Putamen (tissue), 1 donor: ENCODE data around the gene CDKAL1.
"Not testable (repeated sequence)": the region's sequence is repeated elsewhere in the genome, so short reads cannot be mapped to it uniquely, and the experiment has no call there.

Source experiments
- DNase-seq: peaks from one replicate; pipeline ENCODE4 v3.0.0-alpha.2; 2016; ENCODE audit warnings: low spot score

CDKAL1 gene

DNA sequence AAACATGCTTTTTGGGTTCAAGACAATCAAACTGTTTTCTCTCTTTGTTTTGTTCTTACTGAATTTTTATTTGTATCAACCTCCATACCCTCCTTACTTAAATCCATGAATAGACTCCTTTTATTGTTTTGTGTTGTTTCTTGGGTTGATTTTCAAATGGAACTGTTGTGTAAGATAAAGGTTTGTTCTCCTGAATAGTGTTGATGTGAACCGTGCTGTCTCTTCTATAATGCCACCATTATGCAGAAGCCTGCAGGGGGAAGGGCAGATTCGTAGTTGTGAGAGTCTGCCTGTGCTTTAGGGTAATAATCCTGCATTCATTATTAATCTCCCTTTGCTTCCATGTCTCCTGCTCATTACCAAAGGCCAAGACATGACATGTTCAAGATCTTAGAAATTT, 105.9 kb downstream of the CDKAL1 start:
- DNase-seq = peak; percentile 26

DNA sequence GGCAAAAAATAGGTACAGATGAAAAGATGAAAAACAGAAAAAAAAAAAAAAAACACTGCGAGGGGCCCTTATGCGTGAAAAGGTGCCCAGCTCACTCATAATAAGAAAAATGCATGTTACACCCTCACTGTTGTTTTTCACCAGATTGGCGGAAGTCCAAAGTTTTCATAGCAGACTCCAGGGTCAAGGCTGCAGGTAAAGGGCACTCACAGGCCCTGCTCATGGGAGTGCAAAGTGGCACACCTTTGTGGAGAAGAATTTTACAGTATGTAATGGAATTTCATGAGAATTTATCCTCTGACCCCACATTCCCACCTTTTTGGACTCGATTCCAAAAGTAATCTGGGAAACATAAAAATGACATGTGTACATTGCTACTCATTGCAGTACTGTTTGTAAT, 108.2 kb downstream of the CDKAL1 start:
- DNase-seq = no peak

DNA sequence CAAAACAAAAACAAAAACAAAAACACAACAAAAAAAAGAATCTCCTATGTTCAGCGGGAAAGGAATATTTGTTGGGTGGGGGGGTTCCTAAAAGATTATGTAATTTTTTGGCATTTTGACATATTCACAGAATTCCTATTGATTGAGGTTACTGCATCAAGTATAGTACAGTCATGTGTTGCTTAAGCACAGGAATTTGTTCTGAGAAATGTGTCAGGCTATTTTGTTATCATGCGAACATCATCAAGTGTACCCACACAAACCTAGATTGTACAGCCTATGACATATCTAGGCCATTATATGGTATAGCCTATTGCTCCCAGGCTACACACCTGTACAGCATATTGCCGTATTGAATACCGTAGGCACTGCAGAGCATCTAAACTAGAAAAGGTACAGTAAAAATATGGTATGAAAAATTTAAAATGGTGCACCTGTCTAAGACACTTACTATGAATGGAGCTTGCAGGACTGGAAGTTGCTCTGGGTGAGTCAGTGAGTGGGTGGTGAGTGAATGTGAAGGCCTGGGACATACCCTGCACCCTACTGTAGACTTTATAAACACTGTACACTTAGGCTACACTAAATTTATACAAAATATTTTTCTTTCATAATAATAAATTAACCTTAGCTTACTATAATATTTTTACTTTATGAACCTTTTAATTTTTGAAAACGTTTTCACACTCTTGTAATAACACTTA, 110.6 kb downstream of the CDKAL1 start:
- DNase-seq = peak; percentile 8

DNA sequence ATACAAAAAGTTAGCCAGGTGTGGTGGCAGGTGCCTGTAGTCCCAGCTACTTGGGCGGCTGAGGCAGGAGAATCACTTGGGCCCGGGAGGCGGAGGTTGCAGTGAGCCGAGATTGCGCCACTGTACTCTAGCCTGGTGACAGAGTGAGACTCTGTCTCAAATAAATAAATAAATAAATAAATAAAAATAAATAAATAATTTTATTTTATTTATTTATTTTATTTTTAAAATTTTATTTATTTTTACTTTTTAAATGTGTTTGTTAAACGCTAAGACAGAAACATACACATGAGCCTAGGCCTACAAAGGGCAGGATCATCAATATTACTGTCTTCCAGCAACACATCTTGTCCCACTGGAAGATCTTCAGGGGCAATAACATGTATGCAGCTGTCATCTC, 111.3 kb downstream of the CDKAL1 start:
- not testable (repeated sequence) for DNase-seq

DNA sequence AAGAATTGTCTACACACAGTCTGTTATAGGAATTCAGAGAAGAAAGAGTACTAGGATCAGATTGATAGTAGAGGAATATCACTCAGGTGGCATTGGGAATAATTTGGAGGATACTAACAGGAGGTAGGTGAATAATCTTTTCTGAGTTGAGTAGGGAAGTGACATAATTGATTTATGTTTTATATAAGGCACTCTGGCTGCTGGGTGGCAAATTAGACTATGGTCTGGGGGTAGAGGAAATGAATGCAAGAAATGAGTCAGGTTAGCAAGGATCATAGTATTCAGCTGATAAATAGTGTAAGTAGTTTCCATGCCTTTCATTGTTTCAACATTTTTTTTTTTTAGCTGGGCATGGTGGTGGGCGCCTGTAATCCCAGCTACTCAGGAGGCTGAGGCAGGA, 113.3 kb downstream of the CDKAL1 start:
- no peak for DNase-seq

DNA sequence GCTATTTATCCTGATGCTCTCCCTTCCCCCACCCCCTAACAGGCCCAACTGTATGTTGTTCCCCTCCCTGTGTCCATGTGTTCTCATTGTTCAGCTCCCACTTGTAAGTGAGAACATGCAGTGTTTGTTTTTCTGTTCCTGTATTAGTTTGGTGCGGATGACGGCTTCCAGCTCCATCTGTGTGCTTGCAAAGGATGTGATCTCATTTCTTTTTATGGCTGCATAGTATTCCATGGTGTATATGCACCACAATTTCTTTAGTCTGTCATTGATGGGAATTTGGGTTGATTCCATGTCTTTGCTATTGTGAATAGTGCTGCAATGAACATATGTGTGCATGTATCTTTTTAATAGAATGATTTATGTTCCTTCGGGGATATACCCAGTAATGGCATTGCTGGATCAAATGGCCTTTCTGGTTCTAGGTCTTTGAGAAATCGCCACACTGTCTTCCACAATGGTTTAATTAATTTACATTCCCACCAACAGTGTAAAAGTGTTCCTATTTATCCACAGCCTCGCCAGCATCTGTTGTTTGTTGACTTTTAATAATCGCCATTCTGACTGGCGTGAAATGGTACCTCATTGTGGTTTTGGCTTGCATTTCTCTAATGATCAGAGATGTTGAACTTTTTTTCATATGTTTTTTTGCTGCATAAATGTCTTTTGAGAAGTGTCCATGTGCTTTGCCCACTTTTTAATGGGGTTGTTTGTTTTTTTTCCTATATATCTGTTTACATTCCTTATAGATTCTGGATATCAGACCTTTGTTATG, 115.6 kb downstream of the CDKAL1 start:
- not testable (repeated sequence) for DNase-seq

DNA sequence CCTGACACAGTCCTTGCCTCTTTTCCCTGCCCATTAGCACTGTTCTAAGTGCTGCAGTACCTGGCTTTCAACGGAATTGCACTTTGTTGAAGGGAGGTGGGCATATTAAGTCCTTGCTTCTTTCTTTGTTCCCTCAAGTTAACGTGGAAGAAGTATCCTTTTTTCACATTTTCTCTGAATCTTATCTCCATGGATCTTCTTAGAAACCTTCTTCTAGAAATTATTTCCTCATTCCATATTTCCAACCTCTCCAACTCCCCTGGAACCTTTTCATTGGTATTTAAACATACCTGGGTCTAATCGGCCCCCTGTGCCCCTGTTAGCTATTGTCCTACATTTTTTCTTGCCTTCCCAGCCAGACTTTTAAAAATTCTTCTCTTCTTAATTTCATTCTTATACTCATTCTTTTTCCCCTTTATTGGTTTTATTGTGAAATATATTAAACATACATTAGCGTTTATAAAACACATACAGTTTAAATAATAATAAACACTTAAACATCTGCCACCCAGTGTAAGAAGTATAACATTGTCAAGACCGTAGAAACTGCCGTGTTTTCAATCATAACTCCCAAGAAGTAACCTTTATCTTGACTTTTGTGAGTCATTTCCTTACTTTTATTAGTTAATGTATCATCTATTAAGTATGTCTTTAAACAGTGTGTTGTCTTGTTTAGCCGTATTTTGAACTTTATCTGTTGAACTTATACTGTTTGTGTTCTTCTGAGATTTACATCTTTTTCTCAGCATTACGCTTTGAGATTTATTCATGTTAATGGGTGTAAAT, 118.2 kb downstream of the CDKAL1 start:
- DNase-seq = no peak

DNA sequence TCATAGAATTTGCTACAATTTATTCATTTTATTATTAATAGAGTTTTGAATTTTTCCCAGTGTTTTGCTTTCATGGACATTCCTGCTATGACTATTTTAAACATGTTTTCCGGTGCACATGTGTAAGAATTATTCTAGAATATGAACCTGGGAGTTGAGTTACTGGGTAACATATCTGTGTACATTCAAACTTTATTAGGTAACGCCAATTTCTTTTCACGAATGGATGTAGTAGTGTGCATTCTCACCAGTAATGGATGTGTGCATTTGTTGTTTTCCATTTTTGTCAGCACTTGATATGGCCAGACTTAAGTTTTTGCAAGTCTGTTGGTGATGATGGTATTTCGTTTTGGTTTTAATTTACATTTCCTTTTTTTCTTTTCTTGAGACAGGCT, 118.8 kb downstream of the CDKAL1 start:
- DNase-seq = no peak

DNA sequence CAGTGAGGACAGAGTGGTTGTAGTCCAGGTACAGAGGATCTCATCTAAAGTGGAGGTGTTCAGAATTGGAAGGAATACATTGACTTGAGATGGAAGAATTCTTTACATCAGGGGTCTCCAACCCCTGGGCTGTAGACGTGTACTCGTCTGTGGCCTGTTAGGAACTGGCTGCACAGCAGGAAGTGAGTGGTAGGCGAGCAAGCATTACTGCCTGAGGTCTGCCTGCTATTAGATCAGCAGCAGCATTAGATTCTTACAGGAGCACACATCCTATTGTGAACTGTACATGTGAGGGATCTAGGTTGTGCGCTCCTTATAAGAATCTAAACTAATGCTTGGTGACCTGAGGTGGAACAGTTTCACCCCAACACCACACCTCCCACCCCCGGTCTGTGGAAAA, 121.1 kb downstream of the CDKAL1 start:
- no peak for DNase-seq

DNA sequence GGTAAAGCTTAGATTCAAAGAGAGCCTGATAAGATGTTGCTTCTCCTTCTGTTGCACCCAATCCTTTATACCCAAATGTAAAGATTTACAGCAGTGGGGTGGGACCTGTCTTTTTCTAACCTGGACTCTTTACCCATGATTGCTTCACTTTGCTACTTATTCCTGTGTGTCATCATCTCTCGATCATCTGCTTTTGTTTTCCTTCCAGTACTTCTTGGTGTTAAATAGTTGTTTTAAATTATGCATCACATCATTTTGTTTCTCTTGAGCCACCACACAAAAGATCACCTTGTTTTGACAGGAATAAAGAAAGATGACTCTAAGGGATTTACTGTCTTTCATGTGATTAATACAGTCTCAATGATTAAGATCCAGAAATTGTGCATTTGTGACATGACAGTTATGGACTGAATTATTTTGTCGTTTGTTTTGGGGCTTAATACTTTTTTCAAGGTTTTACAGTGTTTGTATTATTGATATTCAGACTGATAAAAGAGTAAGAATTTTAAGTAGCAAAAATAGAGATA, 123.1 kb downstream of the CDKAL1 start:
- DNase-seq = no peak

DNA sequence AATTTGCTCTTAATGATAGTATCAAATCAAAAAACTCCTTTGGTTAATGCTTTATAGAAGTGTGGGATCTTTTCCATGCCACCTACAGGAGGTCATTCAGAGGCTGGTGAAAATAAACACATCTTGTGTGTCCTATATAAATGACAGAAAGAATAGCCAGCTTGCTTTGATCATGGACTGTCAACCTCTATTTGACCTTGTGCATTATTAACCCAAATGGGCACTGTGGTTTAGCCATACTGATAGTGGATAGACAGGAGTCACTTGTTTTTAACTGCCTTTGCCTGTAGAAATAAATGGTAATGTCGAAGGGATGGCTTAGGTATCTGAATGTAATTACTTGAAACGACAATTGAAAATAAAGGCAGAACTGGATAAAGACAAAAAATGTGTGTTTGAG, 123.8 kb downstream of the CDKAL1 start:
- no peak for DNase-seq

DNA sequence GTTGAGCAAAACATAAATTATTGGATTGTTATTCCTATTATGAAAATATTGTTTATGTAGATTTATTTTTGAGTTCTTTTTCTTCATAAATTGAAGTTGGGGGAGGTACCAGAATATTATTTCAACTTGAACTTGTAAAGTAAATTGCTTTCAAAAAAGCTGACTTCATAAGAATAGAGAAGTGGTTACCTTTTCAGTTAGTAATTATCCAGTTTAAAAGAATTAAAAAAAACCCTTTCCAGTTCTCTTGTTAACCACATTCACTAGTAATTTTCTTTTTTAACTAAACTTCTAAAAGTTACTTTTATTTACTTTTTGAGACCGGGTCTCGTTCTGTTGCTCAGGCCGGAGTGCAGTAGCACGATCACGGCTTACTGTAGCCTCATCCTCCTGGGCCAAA, 124.3 kb downstream of the CDKAL1 start:
- no peak for DNase-seq

DNA sequence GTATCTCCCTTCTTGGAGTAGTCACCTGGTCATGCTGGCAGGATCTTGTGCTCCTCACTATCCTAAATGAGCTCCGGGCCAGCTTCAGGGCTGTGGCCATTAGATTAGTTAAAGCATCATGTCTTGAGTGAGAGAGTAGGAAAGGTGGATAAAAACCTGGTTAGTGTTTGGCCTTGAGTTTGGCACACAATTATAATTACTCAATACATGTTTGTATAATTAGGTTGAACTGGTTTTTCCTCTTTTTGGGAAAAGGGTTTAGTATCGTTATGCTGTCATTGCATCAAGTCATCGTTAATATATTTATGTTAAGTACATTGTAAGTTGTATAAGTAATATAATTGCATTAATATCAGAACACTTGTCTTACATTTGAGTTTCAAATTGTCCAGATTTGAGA, 126.3 kb downstream of the CDKAL1 start:
- DNase-seq = no peak

DNA sequence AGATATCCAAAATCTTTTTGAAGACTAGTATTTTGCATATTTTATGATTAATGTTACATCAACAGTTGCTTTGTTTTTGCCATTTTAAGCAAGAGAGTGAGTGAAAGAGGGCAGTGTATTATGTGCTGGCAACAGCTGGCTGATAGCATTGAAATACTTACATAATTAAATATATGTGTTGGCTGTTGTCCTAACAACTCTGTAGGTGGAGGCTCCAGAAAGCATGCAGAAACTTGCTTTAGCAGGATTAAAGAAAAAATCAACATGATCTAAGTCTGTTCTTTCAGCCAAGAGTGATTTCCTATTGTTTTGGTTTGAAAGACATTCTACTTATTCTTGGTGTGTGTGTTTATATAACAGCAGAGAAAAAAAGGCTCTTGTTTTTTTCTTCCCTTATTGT, 127.5 kb downstream of the CDKAL1 start:
- peak; percentile 4 for DNase-seq

DNA sequence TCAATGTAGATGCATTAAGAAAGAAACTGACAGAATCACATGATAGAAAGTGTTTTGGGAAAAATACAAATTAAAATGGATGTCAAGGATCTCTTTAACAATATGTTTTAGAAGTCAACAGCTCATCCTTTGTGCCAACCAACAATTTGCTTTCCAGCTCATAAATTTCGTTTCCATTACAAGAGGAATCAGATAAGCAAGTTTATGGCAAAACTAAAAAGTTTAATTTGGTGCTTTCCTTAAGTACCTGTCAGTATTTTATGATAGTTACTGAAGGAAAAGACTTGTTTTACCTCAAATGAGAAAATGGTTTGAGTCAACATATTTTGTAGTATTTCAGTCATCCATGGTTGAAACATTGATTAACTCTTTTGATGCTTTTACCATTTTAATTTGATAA, 130.0 kb downstream of the CDKAL1 start:
- DNase-seq = no peak

DNA sequence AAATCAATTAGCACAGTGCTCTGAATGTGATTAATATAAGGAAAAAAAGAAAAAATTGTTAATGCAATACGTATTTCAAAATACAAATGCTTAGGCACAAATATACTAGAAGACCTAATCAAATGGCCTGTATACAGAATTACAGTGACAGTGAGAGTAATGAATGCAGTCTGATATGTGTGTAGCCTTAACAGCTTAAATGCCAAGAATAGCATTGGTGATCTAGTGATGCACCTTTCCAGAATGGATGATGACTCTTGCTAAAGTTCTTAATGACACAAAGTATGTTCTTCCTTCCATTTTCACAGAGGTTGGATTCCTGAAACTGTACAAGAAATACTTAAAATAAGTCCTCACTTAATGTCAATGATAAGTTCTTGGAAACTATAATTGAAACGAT, 131.0 kb downstream of the CDKAL1 start:
- DNase-seq = no peak

DNA sequence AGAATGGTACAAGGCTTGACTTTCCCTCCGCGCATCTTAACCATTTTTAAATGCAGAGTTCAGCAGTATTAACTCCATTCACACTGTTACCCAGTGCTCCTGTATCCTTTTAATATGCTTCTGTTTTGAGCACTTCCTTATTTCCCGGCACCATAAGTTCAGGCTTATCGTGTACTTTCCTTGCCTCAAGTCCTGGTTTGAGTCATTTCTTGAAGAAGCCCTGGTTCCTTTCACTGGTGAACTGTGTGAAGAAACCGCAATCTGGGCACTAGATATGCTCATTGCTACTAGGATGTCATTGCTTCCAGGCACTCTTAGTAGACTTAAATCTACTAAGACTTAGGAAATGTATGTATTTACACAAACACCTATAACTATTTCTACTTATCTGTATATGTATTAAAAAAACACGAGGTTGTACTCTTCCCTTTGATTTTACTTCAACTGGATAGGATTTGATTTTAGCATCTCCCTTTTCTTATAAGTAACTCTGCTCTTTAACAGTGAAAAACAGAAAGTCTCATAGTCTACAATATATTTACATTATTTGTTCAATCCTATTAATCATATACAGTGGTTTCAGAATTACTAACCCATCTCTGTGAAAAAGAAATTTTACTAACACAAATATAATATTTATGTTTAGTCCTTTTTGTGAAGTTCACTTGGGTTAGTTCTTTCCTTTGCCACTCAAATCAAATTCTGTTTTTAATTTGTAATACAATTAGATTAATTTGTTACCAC, 135.5 kb downstream of the CDKAL1 start:
- DNase-seq = no peak

DNA sequence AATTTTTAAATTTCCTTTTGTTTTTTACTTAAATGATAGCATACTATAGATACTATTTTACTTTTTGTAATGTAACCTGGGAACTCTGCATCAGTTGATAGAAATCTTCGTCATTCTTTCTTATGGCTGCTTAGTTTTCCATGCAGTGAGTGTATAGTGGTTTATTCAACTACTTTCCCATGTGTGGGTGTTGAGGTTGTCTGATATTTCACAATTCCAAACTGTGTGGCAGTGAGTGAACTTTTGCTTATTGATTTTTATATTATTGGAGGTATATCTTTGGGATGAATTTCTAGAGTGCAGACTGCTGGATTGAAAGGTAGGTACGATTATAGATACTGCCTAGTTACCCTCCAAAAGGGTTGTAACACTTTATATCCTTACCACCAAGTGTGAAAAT, 136.5 kb downstream of the CDKAL1 start:
- no peak for DNase-seq

DNA sequence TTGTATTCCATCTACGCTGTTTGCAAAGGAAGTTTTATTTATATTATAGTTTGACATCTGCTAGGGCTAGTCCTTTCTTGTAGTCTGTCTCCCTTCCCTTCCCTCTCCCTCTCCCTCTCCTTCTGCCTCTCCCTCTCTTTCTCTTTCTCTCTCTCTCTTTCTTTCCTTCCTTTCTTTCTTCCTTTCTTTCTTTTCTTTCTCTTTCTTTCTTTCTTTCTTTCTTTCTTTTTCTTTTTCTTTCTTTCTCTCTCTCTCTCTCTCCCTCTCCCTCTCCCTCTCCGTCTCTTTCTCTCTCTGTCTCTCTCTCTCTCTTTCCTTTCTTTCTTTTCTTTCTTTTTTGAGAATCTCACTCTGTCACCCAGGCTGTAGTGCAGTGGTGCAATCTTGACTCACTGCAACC, 137.8 kb downstream of the CDKAL1 start:
- no peak for DNase-seq

DNA sequence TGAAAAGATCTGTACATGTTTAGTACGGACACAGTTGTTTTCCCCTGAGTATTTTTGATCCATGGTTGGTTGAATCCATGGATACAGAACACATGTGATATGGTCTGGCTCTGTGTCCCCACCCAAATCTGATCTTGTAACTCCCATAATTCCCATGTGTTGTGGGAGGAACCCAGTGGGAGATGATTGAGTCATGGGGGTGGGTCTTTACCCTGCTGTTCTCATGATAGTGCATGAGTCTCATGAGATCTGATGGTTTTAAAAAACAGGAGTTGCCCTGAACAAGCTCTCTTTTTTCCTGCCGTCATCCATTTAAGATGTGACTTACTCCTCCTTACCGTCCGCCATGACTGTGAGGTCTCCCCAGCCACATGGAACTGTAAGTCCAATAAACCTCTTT, 139.2 kb downstream of the CDKAL1 start:
- no peak for DNase-seq

DNA sequence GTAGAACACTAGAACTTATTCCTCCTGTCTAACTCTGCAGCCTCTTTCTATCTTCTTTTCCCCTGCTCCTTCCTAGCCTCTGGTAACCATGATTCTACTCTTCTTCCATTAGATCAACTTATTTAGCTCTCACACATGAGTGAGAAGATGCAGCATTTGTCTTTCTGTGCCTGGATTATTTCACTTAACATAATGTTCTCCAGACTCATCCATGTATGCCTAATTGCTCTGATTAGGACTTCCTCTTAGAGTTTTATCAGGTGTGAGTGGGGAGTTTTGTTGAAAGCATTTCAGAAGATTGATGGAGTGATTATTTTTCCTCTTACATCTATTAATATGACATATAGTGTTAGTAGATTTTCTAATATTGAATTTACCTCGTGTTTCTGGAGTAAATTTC, 140.4 kb downstream of the CDKAL1 start:
- DNase-seq = no peak

DNA sequence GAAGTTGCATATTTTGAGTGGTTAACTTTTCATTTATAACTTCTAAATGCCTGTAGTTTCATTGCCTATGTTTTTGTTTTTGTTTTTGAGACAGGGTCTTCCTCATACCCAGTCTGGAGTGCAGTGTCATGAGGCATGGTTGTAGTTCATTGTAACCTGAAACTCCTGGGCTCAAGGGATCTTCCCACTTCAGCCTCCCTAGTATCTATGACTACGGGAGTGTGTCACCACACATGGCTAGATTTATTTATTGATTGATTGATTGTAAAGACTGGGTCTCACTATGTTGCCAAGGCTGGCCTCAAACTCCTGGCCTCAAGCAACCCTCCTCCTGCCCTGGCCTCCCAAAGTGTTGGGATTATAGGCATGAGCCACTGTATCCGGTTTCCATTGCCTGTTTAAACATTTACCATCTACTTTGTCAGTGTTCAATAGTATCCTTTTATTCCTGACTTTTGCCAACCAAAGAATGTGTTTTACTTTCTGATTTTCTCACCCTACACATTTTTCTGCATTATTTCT, 144.6 kb downstream of the CDKAL1 start:
- no peak for DNase-seq
